HepG2 (cell line): ENCODE data around the gene HLA-DMB. TPM values are rescaled to one million over a fixed set of nuclear protein-coding genes. Genes with fewer than 3 reads are reported as not detected.
A peak's percentile ranks its signal among the peaks of the same experiment; 100 is the strongest.

Experiments used
- ATAC-seq: fragments of 200-7000 bp; cut with Tn5 transposase; 3 replicates; pipeline ENCODE4 v1.9.1; 2020; ENCODE audit warnings: mild to moderate bottlenecking, moderate library complexity
- BruUV-seq: library from RNA; stranded (reverse); fragments of 400-500 nt; replicated peaks from 2 replicates; lab custom pipeline; 2021; lab: Mats Ljungman, UMichigan
- CTCF ChIA-PET: fragments of 300-600 bp; formaldehyde crosslinking; extraction: SDS; loops from one replicate; lab custom pipeline; 2021; ENCODE audit warnings: low total read pairs, inconsistent platforms, low intra/inter-chr PET ratio; lab: Yijun Ruan, JAX
- POLR2A ChIA-PET: fragments of 350-600 bp; sonication (Branson Sonifier 250); formaldehyde crosslinking; loops from one replicate; lab custom pipeline; 2020; ENCODE audit warnings: antibody characterized with exemption, inconsistent platforms; lab: Yijun Ruan, JAX
- DNase-seq: peaks from one replicate; pipeline ENCODE4 v3.0.0-alpha.2; 2015; ENCODE audit warnings: low spot score
- FAIRE-seq: peaks from 3 replicates; lab custom pipeline; 2011; peaks lifted over from hg19 to GRCh38; lab: Jason Lieb, UNC
- H2AFZ ChIP-seq: one replicate; pipeline ENCODE4 v1.6.1; 2011; ENCODE audit warnings: low read length, inconsistent platforms
- H3K27ac ChIP-seq: fragments of 300-600 bp; 3 replicates; pipeline ENCODE4 v1.8.0; 2011; ENCODE audit warnings: mixed run types, mild to moderate bottlenecking, mixed read lengths, low read length, inconsistent platforms; ENCODE audit not compliant: insufficient read depth; ENCODE audit errors: extremely low read length
- H3K27me3 ChIP-seq, 2 experiments: fragments of 200-600 bp in 1 of 2; 2 replicates in 1 of 2; 3 replicates in 1 of 2; pipeline versions ENCODE4 v1.6.0 to v1.8.0; 2011; ENCODE audit warnings: low read length in 2 of 2, mild to moderate bottlenecking in 2 of 2, moderate library complexity in 2 of 2, inconsistent platforms in 1 of 2; ENCODE audit not compliant: insufficient read depth in 2 of 2, control insufficient read depth in 1 of 2
- H3K36me3 ChIP-seq, 2 experiments: fragments of 200-600 bp in 1 of 2; replicated peaks in 1 of 2; 2 replicates in 1 of 2; 3 replicates in 1 of 2; pipeline versions ENCODE4 v1.5.1 to v1.8.0; 2011; ENCODE audit warnings: low read length in 2 of 2, inconsistent platforms in 1 of 2; ENCODE audit not compliant: insufficient read depth in 2 of 2, control insufficient read depth in 1 of 2
- H3K4me1 ChIP-seq: 2 replicates; pipeline ENCODE4 v1.5.1; 2012; ENCODE audit warnings: low read length, inconsistent platforms; ENCODE audit not compliant: insufficient read depth
- H3K4me2 ChIP-seq: 2 replicates; pipeline ENCODE4 v1.6.0; 2011; ENCODE audit warnings: low read depth, low read length, inconsistent platforms
- H3K4me3 ChIP-seq, 3 experiments: fragments of 200-600 bp in 1 of 3; sonication (generic), shearing (Covaris generic) in 1 of 3; replicated peaks in 1 of 3; 2 replicates each; pipeline ENCODE4 v1.5.1; 2011 to 2016; ENCODE audit warnings: low read length in 3 of 3, inconsistent platforms in 2 of 3, low read depth in 2 of 3, mild to moderate bottlenecking in 2 of 3, control low read depth in 1 of 3, mixed read lengths in 1 of 3; ENCODE audit not compliant: insufficient read depth in 1 of 3
- H3K79me2 ChIP-seq: one replicate; pipeline ENCODE4 v1.6.1; 2011; ENCODE audit warnings: low read length, inconsistent platforms; ENCODE audit not compliant: insufficient read depth
- H3K9ac ChIP-seq: 2 replicates; pipeline ENCODE4 v1.6.0; 2011; ENCODE audit warnings: mild to moderate bottlenecking, low read depth, low read length, inconsistent platforms; ENCODE audit not compliant: insufficient read depth
- H3K9me3 ChIP-seq: 2 replicates; pipeline ENCODE4 v1.5.1; 2012; ENCODE audit warnings: mild to moderate bottlenecking, low read length
- H4K20me1 ChIP-seq: 2 replicates; pipeline ENCODE4 v1.6.0; 2011; ENCODE audit warnings: inconsistent platforms, mild to moderate bottlenecking, low read length, moderate library complexity; ENCODE audit not compliant: insufficient read depth
- ESRRA ChIP-seq: sonication (generic); formaldehyde crosslinking; IDR thresholded peaks from 2 replicates; pipeline ENCODE4 v1.5.1; 2020; ENCODE audit warnings: mild to moderate bottlenecking, low read depth, missing genetic modification reagents
- FOXM1 ChIP-seq: sonication (generic); formaldehyde crosslinking; IDR thresholded peaks from 2 replicates; pipeline ENCODE4 v1.5.0; 2020; ENCODE audit warnings: missing genetic modification reagents
- GTF2F1 ChIP-seq: fragments of 150-350 bp; IDR thresholded peaks from 2 replicates; pipeline ENCODE4 v1.6.1; 2014; ENCODE audit warnings: low read length
- HES4 ChIP-seq: sonication (generic); formaldehyde crosslinking; IDR thresholded peaks from 2 replicates; pipeline ENCODE4 v1.9.0; 2021; ENCODE audit warnings: mild to moderate bottlenecking, missing genetic modification reagents, borderline replicate concordance
- HMG20B ChIP-seq: conservative IDR thresholded peaks from 2 replicates; pipeline ENCODE4 v1.6.1; 2016; ENCODE audit warnings: missing genetic modification reagents, missing compliant biosample characterization
- HOXA5 ChIP-seq: sonication (generic); formaldehyde crosslinking; IDR thresholded peaks from 2 replicates; pipeline ENCODE4 v1.4.0; 2020; ENCODE audit warnings: missing genetic modification reagents
- PPARG ChIP-seq: conservative IDR thresholded peaks from 2 replicates; pipeline ENCODE4 v1.6.1; 2016; ENCODE audit warnings: missing biosample characterization, missing genetic modification reagents
- PREB ChIP-seq: sonication (generic); formaldehyde crosslinking; IDR thresholded peaks from 2 replicates; pipeline ENCODE4 v1.4.0; 2020; ENCODE audit warnings: missing genetic modification reagents
- RBAK ChIP-seq: sonication (generic); formaldehyde crosslinking; IDR thresholded peaks from 2 replicates; pipeline ENCODE4 v1.5.1; 2020; ENCODE audit warnings: mild to moderate bottlenecking, missing genetic modification reagents
- TBX2 ChIP-seq: sonication (generic); formaldehyde crosslinking; IDR thresholded peaks from 2 replicates; pipeline ENCODE4 v1.5.0; 2020; ENCODE audit warnings: missing genetic modification reagents, mild to moderate bottlenecking, borderline replicate concordance
- TFDP2 ChIP-seq: sonication (generic); formaldehyde crosslinking; IDR thresholded peaks from 2 replicates; pipeline ENCODE4 v1.4.0; 2020; ENCODE audit warnings: missing genetic modification reagents
- ZFP90 ChIP-seq: sonication (generic); formaldehyde crosslinking; IDR thresholded peaks from 2 replicates; pipeline ENCODE4 v1.8.0; 2022; ENCODE audit warnings: missing genetic modification reagents, mild to moderate bottlenecking, inconsistent platforms, borderline replicate concordance
- ZFYVE20 ChIP-seq: sonication (generic); formaldehyde crosslinking; IDR thresholded peaks from 2 replicates; pipeline ENCODE4 v1.8.0; 2023; ENCODE audit warnings: low read depth, mild to moderate bottlenecking, moderate library complexity, missing genetic modification reagents, borderline replicate concordance
- ZMYM4 ChIP-seq: sonication (generic); formaldehyde crosslinking; IDR thresholded peaks from 2 replicates; pipeline ENCODE4 v1.8.1; 2023; ENCODE audit warnings: mild to moderate bottlenecking, missing genetic modification reagents
- ZNF639 ChIP-seq: conservative IDR thresholded peaks from 2 replicates; pipeline ENCODE4 v1.6.1; 2018; ENCODE audit warnings: missing genetic modification reagents
- ZNF678 ChIP-seq: sonication (generic); formaldehyde crosslinking; IDR thresholded peaks from 2 replicates; pipeline ENCODE4 v1.4.0; 2020; ENCODE audit warnings: mild to moderate bottlenecking, missing genetic modification reagents
- ZNF772 ChIP-seq: sonication (generic); formaldehyde crosslinking; IDR thresholded peaks from 2 replicates; pipeline ENCODE4 v1.5.0; 2020; ENCODE audit warnings: mild to moderate bottlenecking, missing genetic modification reagents
- ZNF773 ChIP-seq: sonication (generic); formaldehyde crosslinking; IDR thresholded peaks from 2 replicates; pipeline ENCODE4 v1.4.0; 2020; ENCODE audit warnings: missing genetic modification reagents, borderline replicate concordance
- ZSCAN9 ChIP-seq: IDR thresholded peaks from 2 replicates; pipeline ENCODE4 v1.6.1; 2016; ENCODE audit warnings: borderline replicate concordance
- whole genome bisulfite sequencing: methylation state at CpG from one replicate; pipeline ENCODE4 v1.1.6; 2017; ENCODE audit warnings: low lambda C conversion rate; 5-methylcytosine and 5-hydroxymethylcytosine counted together
- in situ Hi-C: cut with HindIII; loops from 2 replicates; pipeline ENCODE4 v1.10.0; 2017; ENCODE audit warnings: low pct_unique_long_range_greater_than_20kb; ENCODE audit not compliant: extremely low pct_ligation_motif_present
- intact Hi-C: fragments of 100-400 bp; cut with micrococcal nuclease; formaldehyde crosslinking; loops from one replicate; pipeline ENCODE4 v1.10.0; 2022; ENCODE audit not compliant: unreplicated experiment
- polyA plus RNA-seq, 8 experiments: library from polyadenylated mRNA; depleted of rRNA in 3 of 8; stranded (reverse) in 7 of 8; unstranded in 1 of 8; fragments of >200 nt; fragmentation: Illumina TruSeq in 4 of 8; extraction: Trizol in 4 of 8; gene quantifications; 2 replicates each; pipeline versions ENCODE4 v1.2.1 to v1.2.3, GENCODE V29; 2011 to 2016; ENCODE audit warnings: low read depth in 4 of 8, missing spikeins in 1 of 8, mixed read lengths in 1 of 8; ENCODE audit not compliant: insufficient read depth in 1 of 8
- total RNA-seq, 5 experiments: library from RNA; depleted of rRNA; stranded (reverse); fragments of >200 nt; fragmentation: Illumina TruSeq; extraction: Trizol; gene quantifications; 2 replicates each; pipeline ENCODE4 v1.2.3, GENCODE V29; 2016; ENCODE audit warnings: low read depth in 1 of 5

The HLA-DMB gene
- total and polyA plus RNA-seq, 2 of the 13 experiments (the other 11 are each of a cell fraction or from before 2014, with no cell fraction given), result not detected

GRCh38 chr6:32989368-32989767 is 48.5 kb upstream of the HLA-DMB start (continued):
- TF ChIP-seq HMG20B (CRISPR knock-in tag) (no peak), ESRRA (no peak), RBAK (CRISPR knock-in tag) (no peak), ZMYM4 (CRISPR knock-in tag) (no peak)

GRCh38 chr6:32984622-32985389 is 44.0 kb upstream of the HLA-DMB start:
- POLR2A ChIA-PET, result interaction anchor here (1.1 to 10.2 kb wide), 4 partner anchors 13 to 90 kb away, joined by 3 to 305 read pairs (median 16); partner anchors contain the start of gene BRD2
- Histone ChIP-seq H3K4me3 (no peak overlapping the region), H4K20me1 (peaks cover 29% of the 10 kb centered on the region), H3K4me1 (no peaks in the 10 kb centered on the region), H3K4me2 (no peak overlapping the region), H3K27ac (no peak overlapping the region), H2AFZ (no peak overlapping the region), H3K27me3 (peaks cover 0 to 6% of the 10 kb centered on the region in 2 experiments; a peak in 2 of 5 replicates), H3K79me2 (no peaks in the 10 kb centered on the region), H3K9ac (no peak overlapping the region), H3K9me3 (no peaks in the 10 kb centered on the region), H3K36me3 (peaks cover 11 to 13% of the 10 kb centered on the region in 2 experiments)
- BruUV-seq, result no TSS peak
- in situ Hi-C loops (loop anchor here (5.0 kb wide), 1 partner anchor 48 kb away; no protein-coding TSS in a partner anchor), intact Hi-C loops (loop anchor here (1.0 kb wide), 2 partner anchors 52 to 100 kb away; no protein-coding TSS in a partner anchor)
- CTCF ChIA-PET, result interaction anchor here (0.7 to 7.2 kb wide), 6 partner anchors 32 to 102 kb away, joined by 3 to 103 read pairs (median 8); partner anchors contain the start of gene HLA-DMA
- FAIRE-seq (peak; percentile 94), ATAC-seq (peak; percentile 73), DNase-seq (peak; percentile 84)
- WGBS, result 13% methylated on average over 9 of the region's 9 CpGs
- TF ChIP-seq ZNF773 (CRISPR knock-in tag) (no peak), ZFYVE20 (CRISPR knock-in tag) (no peak), HOXA5 (CRISPR knock-in tag) (0 out of 2 replicates have a peak, but pooled peaks have one; percentile 54), FOXM1 (CRISPR knock-in tag) (no peak), ZNF678 (CRISPR knock-in tag) (no peak), TFDP2 (CRISPR knock-in tag) (no peak), PPARG (CRISPR knock-in tag) (peak; percentile 15; the same call in 1 of the 2 replicates), ZNF639 (CRISPR knock-in tag) (no peak), ZFP90 (CRISPR knock-in tag) (no peak), HES4 (CRISPR knock-in tag) (no peak), PREB (CRISPR knock-in tag) (no peak), ZNF772 (no peak), ZSCAN9 (CRISPR knock-in tag) (no peak), TBX2 (CRISPR knock-in tag) (no peak), GTF2F1 (no peak)
